Measurements from ENCODE around the gene GPC1.

GPC1 gene

DNA sequence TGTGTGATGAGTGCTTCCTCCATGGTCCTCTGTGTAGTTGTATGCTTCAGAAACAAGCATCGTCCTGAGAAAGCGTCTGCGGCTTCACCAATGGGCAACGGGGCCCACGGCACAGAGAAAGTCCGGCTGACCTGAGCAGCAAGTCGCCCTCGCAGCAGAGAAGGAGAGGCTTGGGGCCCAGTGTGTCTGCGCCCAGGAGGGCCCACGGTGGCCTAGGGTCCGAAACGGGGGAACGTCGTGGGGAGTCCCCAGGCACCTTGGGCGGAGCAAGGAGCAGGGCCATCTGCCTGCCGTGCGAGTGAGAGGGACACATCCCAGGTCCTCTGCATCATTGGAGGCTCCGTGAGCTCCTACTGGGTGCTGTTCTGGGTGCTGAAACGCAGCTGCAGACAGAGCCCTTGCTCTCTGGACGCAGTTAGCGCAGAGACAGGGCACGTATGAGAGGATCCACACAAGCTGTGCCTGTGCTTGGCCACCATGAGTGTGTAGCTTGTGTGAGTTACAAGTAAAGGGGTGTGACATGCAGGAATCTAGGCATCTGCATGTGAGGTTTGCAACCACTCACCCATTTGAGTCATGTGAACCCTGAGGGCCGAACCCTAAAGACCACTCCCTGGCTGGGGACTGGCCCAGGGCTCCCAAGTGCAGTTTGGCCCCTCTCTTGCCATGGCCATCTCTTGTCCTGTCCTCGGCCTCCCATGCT lies 10.6 kb downstream of the GPC1 start:
- no peak for DNase-seq

DNA sequence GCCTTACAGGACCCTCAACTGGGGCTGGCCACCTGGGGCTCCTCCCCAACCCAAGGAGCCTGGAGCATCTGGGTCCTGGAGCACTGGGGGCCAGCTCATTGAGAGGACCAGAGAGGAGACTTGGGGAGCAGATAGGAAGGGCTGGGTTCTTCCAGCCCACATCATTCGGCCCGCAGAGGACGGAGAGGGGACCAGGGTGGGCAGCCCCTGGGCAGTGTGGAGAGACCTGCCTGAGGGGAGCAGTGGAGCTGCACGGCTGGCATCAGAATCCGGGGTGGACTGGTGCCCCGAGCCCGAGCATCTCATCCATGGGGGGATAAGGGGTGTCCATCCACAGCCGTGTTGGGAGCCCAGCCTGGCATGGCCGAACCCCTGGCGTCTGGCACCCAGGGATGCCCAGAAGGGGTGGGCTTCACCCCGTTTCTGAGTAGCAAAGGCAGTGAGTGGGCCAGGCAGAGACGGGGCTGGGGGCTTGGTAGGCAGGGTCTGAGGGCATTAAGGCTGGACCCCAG lies 11.3 kb downstream of the GPC1 start:
- no peak for DNase-seq

DNA sequence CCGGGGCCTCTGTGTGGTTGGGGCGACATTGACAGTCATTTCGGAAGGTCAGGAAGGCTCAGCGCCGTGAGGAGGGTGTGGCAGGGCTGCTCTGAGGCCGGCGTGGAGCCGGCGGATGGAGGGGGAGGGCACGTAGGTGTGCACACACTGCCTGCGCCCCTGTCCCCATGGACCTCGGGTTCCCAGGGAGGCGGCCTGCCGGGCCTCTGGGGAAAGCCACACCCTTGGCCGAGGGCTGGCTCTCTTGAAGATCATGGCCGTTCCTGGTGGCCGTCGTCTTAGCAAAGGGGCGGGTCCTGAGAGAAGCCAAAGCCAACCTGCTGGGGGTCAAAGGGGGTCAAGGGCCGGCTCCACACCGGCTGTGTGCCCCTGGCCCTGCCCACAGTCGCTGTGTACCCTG lies 11.9 kb downstream of the GPC1 start:
- no peak for DNase-seq

DNA sequence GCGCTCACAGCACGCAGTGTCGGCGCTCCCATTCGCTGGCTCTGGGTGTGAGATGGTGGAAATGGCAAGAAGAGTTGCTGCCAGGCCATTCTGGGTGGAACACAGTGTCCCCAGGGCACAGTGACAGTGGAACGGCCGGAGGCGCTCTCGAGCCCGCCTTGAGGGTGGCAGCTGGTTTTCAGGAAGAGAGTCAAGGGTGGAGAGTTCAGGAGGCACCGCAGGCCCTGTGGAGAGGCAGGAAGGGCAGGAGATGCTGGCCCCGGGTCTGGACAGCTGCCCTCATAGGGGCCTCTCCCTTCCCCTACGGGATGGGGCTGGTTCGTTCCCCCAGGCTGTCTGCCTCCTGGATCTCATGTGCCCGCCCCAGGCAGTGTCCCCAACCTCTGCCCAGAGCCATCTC lies 12.5 kb downstream of the GPC1 start:
- DNase-seq = no peak

DNA sequence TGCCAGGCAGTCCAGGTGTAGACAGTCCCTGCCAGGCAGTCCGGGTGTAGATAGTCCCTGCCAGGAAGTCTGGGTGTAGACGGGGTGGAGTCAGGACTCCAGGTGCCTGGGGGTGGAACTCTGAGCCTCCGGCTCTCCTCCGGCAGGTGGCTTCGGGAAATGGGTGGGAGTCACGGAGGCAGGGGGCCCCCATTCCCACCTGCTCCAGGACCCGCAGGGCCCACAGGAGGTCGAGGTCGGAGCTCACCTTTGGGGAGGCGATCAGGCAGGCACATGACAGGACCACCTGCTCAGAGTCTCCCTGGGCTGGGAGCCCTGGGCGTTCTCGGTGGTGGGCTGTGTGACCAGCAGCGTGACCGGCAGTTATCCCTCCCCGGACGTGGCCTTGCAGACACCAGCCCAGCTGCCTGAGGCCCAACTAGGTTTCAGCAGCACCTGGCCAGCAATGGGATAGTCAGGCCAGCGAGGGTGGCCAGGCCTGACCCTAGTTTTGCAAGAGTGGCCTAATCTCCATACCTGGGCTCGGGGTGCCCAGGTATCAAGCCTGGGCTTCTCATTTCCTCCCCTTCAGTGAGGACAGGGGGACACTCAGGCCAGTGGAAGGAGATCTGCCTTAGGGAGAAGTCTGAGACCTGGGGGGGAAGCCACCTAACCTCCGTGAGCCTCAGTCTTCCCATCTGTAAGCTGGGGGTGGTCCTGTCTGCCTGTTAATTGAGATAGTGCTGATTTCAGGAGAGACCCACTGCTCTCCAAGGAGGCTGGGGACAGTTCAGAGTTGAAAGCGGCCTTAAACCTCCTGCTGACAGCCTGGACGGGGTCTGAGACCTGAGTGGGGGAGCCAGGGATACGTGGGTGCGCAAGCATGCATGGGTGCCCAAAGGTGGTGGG lies 13.2 kb downstream of the GPC1 start:
- DNase-seq = no peak

DNA sequence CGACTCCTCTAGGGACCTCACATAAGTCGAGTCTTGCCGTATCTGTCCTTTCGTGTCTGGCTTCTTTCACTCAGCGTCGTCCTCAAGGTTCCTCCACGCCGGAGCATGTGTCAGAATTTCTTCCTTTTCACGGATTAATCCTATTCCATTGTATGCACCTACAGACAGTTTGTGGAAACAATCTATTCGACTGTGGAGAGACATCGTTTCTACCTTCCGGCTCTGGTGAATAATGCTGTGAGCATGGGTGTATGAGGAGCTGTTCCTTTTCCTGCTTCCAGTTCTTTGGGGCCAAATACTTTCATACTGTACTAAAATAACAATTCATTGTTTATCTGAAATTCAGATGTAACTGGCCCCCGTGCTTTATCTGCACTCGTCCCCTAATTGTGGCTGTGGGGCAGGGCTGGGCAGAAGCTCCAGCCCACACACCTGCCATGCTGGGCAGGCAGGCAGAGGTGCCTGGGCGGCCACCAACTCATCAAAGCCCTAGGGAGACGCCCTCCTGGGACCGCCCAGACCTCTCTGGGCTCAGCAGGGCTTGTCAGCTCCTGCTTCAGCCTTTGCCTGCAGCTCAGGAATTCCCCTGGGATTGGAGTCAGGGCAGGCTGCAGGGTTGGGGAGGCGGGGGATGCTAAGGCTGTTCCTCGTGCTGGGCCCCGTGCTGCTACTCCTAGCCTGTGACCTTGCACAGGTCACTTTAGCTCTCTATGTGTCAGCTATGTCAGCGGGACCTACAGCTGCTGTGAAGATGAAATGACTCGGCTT lies 14.5 kb downstream of the GPC1 start:
- no peak for DNase-seq

DNA sequence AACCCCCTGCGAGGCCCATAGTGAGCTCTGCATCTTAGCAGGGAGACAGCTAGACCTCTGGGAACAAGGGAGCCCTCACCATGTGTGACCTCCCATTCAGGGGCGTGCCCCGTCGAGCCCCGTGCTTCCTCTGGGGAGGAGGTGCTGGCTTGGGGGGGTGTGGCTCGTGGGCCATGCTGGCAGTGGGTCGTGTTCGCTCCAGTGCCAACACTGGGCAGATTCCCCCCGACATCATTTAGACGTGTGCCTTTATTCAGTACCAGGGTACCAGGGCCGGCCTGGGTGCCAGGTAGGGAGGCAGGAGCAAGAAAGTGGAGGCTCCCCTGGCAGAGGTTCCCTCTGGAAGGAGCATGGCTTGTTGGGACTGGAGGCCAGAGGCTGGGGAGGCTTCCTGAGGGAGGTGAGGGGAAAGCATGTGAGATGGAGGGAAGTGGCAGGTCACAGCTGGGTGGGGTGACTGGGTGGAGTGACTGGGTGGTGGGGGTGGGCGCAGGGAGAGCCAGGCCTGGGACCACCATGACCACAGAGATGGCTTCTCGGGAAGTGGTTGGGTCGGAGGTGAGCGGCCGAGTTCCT lies 15.2 kb downstream of the GPC1 start:
- no peak for DNase-seq

DNA sequence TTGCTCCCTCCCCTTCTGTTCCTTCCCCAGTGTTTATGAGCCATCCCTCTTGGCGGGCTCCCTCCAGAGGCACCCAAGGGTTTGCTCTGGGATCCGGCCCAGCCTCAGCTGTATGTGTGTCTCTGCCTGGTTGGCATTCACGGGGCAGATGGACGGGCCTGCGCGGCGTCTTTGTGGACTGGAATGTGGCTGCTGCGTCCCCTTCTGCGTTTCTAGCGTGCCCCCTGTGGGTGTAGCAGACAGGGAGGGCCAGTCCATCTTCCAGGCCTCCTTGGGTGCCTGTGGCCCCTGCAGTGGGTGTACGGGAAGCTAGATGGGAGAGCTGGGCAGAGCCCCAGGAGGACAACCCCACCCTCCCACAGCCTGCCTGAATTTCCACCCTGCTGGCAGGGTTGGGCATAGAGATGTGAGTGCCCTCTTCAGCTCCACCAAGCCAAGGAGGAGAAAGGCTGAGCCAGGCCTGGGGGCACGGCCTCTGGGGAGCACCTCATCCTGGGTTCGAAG lies 15.7 kb downstream of the GPC1 start:
- no peak for DNase-seq

DNA sequence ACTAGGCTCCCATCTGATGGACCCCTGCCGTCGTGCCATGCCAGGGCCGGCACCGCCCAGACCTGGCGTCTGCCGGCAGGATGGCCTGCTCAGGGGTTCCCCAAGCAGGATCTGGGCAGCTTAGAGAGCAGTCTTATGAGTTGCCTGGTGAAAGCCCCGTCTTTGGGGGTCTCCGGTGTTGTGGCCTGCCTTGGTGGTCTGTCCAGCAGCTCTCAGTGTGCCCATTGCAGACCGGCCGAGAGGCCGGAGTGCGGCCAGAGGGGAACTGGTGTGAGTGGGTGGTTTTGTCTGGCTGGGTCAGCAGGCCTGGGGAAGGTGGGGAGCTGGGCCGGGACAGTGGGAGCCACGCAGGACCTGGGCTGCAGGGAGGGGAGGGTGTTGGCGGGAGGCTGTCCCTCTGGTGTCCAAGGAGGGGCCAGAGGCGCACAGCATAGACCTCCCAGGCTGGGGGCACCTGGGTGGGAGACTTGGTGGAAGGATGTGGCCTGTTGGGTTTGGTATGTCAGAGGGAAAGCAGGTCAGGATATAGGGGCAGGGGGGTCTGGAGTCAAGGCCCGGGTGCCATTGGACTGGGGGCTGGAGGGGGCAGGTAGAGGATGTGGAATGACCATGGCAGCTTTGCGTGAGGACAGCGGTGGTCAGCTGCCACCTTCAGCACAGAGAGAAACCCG lies 16.5 kb downstream of the GPC1 start:
- DNase-seq = no peak

DNA sequence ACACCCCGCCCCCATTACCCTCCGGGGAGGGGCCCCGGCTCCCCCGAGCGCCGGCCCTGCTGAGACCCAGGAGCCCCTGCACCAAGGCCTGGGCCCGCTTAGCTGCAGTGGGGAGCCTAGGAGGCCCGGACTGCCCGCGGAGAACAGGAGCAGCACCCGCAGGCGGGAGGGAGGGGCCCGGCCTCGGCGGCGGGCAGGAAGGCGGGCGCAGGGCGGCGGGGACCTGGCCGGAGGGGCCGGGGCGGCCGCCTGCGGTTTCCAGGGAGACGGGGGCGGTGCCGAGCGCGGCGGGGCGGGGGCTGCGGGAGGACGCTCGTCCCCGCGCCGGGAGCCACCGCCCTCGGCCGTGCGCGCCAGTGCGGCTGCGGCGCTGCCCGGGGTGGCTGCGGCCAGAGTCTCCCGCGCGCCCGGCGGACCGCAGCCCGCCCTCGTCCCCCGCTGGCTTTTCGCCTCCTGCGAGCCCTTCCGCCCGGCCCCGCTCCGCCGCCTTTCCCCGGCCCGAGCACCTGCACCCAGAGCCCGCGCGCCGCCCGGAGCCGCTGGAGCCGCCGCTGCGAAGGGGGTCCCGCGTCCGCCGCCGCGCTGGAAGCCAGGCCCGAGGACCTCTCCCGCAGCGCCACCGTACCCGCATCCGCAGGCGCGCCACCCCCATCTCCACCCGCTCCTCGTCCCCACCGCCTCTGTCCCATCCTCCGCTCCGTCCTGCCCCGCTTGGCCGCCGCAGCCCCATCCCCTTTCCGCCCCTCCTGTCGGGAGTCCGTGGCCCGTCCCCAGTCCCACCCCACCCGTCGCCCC lies 17.2 kb downstream of the GPC1 start:
- no peak for DNase-seq

DNA sequence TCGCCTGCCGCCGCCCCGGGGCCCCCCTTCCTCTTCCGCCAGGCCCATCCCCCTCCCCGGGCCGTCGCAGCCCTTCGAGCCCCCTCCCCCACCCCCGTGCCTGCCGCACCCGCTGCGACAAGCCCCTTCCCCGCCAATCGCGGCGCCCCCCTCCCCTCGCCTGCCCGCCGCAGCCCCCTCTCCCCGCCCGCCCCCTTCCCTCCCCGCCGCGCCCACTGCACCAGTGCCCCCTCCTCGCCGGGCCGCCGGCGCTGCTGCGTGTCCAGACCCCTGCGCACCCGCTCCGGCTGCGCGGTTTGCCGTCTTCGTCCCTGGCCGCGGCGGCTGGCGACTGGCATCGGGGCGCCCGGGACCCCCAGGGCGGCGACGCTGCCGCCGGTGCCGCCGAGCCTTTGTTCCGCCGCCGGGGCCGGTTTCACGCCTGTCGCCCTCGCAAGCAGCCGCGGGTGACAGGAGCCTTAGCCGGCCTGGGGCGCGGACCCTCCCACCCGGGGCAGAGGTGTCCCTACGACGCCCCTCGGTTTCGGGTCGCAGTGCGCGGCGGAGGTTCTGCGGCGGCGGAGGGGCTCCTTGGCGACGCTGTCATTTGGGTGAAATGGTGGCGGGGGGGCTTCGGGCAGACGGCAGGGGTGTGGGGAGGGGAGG lies 18.1 kb downstream of the GPC1 start:
- no peak for DNase-seq

DNA sequence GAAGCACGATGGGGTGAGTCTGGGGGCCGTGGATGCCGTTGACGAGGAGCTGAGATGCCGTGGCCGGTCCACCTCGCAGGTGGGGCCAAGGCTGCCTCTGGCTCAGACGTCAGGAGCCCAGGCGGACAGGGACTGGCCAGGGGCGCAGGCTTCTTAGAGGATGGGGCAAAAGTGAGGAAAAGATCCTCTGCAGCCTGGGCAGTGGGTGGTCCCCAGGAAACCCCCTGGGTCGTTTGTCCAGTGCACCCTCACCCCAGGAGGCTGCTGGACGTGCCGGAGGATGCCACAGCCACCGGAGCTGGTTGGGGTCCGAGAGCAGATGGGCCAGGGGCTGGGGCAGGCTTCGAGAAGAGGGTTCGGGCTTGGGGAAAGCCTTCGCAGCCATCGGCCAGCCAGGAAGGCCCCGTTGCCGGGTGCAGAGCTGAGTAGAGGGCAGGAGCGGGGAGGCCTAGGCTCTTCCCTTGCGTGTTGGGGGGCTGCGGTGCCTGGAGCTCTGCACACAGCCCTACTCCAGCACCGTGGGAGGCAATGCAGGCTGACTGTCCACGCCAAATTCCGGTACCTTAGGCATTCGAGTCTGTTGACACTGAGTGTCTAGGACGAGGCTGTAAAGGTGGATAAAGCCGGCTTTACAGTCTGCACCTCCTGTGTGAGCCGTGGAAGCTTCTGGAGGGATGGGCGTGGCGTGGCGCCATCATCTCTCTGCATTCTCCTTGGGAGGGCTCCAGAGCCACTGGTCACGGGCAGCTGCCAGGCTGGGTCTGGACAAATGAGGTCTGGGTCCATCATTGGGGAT lies 18.8 kb downstream of the GPC1 start:
- no peak for DNase-seq

DNA sequence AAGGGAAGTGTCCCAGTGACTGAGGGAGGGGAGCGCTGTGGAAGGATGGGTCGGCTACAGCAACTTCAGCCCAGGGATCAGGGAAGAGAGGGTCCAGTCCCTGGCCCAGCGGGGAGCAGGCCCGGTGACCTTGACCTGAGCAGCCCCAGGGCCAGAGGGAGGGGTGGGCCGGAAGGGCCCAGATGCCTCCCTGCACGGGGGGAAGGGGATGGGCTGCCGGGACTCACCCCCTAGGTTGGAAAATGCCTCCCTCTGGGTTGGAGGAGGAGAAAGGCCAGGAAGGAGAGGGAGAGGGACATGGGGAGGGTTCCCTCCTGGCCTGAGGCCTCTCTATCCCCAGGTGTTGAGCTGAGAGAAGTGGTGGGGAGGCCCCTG lies 19.8 kb downstream of the GPC1 start:
- DNase-seq = no peak

DNA sequence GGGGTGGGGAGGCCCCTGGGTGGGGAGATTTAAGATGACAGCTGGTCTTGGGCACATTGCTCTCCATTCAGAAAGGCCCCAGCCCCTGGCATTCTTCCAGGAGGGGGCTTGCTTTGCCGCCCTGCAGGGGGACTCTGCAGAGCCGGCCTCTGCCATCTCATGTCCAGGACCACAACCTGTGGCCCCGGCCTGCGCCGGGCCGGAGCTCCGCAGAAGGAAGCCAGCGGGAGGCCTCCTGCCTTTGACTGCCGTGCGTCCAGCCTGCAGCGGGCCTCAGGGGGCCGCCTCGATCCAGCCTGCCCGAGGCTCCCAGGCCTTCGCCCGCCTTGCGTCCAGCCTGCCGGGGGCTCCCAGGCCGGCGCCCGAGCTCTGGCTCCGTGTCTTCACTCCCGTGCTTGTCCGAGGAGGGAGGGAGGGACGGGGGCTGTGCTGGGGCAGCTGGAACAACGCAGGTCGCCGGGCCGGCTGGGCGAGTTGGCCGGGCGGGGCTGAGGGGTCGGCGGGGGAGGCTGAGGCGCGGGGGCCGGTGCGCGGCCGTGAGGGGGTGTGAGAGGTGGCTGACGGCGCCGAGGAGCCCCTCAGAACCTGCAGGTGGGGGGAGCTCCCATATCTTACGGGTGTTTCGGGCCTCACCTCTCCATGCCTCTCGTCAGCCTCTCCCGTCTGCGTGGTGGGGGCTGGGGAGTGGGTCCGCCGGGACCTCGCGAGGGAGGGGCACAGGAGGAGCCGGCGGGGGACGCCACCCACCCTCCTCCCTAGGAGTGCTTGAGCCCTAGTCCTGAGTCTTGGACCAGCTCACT lies 20.4 kb downstream of the GPC1 start:
- DNase-seq = no peak

DNA sequence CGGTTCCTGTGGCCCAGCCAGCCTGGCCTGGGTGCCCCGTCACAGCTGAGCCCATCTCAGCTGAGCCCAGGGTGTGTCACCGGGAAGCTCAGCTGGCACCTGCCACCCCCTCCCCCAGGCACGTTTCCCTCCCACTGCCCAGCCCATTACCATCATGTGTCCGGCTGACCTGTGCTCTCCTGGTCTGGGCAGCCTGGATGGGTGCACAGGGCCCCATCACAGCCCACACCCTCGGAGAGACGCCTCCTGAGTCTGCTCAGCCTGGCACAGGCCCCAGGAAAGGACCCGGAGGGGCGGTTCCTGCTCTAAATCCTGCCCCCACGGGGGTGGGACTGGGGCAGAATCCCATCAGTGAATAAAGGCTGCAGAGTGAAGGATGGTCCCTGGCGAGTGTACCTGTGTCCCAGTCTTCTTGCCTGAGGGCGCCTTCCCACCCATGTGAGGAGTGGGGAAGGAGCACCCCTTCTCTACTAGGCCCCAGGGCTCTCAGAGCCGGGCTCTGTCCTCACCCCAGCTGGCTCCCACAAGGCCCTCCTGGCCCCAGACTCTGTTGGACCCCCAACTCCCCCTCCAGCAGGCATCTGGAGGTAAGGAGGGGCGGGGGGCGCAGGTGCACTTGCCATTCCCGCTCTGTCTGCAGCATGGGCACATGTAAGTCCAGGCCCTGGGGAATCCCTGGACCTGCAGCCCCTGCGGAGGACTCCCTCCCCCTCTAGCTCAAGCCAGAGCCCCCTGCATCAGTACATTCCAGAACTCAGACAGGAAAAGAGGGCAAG lies 21.2 kb downstream of the GPC1 start:
- no peak for DNase-seq

DNA sequence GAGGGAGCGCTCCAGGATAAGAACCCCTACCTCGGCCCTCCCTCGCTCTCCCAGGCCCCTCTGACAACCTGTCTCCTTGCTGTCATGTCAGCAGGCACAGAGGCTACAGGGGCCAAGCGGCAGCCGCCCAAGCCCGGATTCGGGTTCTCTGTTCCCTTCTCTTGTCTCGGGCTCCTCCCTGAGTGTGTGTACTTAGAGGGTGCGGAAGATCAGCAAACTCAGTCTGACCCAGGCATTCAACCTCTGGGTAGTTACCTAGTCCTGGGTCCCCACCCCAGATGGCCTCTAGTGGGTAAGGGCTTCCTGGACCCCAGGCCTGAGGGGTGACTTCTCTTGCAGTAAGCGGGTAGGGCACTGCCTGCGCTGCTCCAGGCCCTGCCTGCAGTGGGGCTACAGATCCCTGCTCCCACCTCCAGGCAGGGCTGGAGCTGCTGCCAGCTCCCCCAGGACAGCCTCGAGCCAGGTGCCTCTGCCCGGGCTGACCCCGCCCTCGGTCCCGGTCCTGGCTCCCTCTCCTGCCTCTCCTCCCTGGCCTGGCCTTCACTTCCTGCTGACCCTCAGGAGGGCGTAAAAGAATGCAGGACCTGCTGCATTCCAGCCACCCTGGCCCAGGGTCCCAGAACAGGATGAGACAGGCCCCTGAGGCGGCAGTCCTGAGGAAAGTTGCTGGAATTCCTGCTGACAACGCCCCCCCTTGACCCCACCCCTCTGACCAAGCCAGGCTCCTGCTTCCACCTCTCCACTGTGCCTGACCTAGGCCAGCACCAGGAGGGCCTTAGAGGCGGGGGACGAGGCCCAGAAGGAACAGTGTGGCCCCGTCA lies 22.0 kb downstream of the GPC1 start:
- DNase-seq = no peak

Measured in NCI-H1417 treated with DMSO at 0.1 percent for 48 hours (cell line).